HEK293 (cell line): ENCODE results near the gene GJC2.

Source experiments
- GLI2 ChIP-seq: fragments of 450-650 bp; formaldehyde crosslinking; IDR thresholded peaks from 2 replicates; pipeline ENCODE4; 2017; ENCODE audit warnings: missing biosample characterization, missing genetic modification characterization, low read depth, borderline replicate concordance
- GLIS1 ChIP-seq: fragments of 450-650 bp; formaldehyde crosslinking; IDR thresholded peaks from 2 replicates; pipeline ENCODE4 v1.5.1; 2016; ENCODE audit warnings: missing biosample characterization, missing genetic modification characterization
- GLIS2 ChIP-seq: fragments of 450-650 bp; formaldehyde crosslinking; IDR thresholded peaks from 2 replicates; pipeline ENCODE4 v1.5.1; 2016; ENCODE audit warnings: missing biosample characterization, missing genetic modification characterization
- SP2 ChIP-seq: fragments of 450-650 bp; formaldehyde crosslinking; IDR thresholded peaks from 2 replicates; pipeline ENCODE4 v1.5.1; 2016; ENCODE audit warnings: missing biosample characterization, missing genetic modification characterization
- YY1 ChIP-seq: fragments of 450-650 bp; formaldehyde crosslinking; IDR thresholded peaks from 2 replicates; pipeline ENCODE4 v1.5.1; 2018; ENCODE audit warnings: missing biosample characterization, missing genetic modification characterization
- ZFP69B ChIP-seq: fragments of 450-650 bp; formaldehyde crosslinking; IDR thresholded peaks from 2 replicates; pipeline ENCODE4 v1.5.1; 2016; ENCODE audit warnings: missing biosample characterization, missing genetic modification characterization
- ZNF10 ChIP-seq: fragments of 450-650 bp; formaldehyde crosslinking; IDR thresholded peaks from 2 replicates; pipeline ENCODE4 v1.5.1; 2017; ENCODE audit warnings: missing biosample characterization, missing genetic modification characterization
- ZNF223 ChIP-seq: fragments of 450-650 bp; formaldehyde crosslinking; IDR thresholded peaks from 2 replicates; pipeline ENCODE4 v1.5.1; 2016; ENCODE audit warnings: missing biosample characterization, missing genetic modification characterization
- ZNF292 ChIP-seq: fragments of 450-650 bp; formaldehyde crosslinking; IDR thresholded peaks from 2 replicates; pipeline ENCODE4 v1.5.1; 2016; ENCODE audit warnings: low read depth, missing biosample characterization, missing genetic modification characterization, borderline replicate concordance
- ZNF354C ChIP-seq: fragments of 450-650 bp; formaldehyde crosslinking; IDR thresholded peaks from 2 replicates; pipeline ENCODE4 v1.5.1; 2016; ENCODE audit warnings: missing biosample characterization, missing genetic modification characterization, low read depth, borderline replicate concordance
- ZNF366 ChIP-seq: fragments of 450-650 bp; formaldehyde crosslinking; conservative IDR thresholded peaks from 2 replicates; pipeline ENCODE4 v1.5.1; 2016; ENCODE audit warnings: missing biosample characterization, missing genetic modification characterization
- ZNF48 ChIP-seq: fragments of 450-650 bp; formaldehyde crosslinking; IDR thresholded peaks from 2 replicates; pipeline ENCODE4 v1.5.1; 2016; ENCODE audit warnings: missing biosample characterization, missing genetic modification characterization
- ZNF600 ChIP-seq: fragments of 450-650 bp; formaldehyde crosslinking; IDR thresholded peaks from 2 replicates; pipeline ENCODE4 v1.5.1; 2016; ENCODE audit warnings: missing biosample characterization, missing genetic modification characterization
- ZNF624 ChIP-seq: fragments of 450-650 bp; formaldehyde crosslinking; IDR thresholded peaks from 2 replicates; pipeline ENCODE4 v1.5.1; 2017; ENCODE audit warnings: missing biosample characterization, missing genetic modification characterization
- ZNF654 ChIP-seq: fragments of 450-650 bp; formaldehyde crosslinking; IDR thresholded peaks from 2 replicates; pipeline ENCODE4 v1.5.1; 2016; ENCODE audit warnings: low read depth, missing biosample characterization, missing genetic modification characterization
- ZNF776 ChIP-seq: fragments of 450-650 bp; formaldehyde crosslinking; IDR thresholded peaks from 2 replicates; pipeline ENCODE4 v1.5.0; 2017; ENCODE audit warnings: missing biosample characterization, missing genetic modification characterization, borderline replicate concordance
- ZNF843 ChIP-seq: fragments of 450-650 bp; formaldehyde crosslinking; IDR thresholded peaks from 2 replicates; pipeline ENCODE4 v1.5.1; 2016; ENCODE audit warnings: missing biosample characterization, missing genetic modification characterization
- ZSCAN16 ChIP-seq: fragments of 450-650 bp; formaldehyde crosslinking; IDR thresholded peaks from 2 replicates; pipeline ENCODE4 v1.5.1; 2016; ENCODE audit warnings: missing biosample characterization, missing genetic modification characterization
- ZSCAN30 ChIP-seq: fragments of 450-650 bp; IDR thresholded peaks from 2 replicates; pipeline ENCODE4 v1.5.1; 2018; ENCODE audit warnings: missing biosample characterization, mild to moderate bottlenecking, missing genetic modification characterization, moderate library complexity
- TF ChIP-seq, protein P1 (sequence below): fragments of 450-650 bp; IDR thresholded peaks from 2 replicates; pipeline ENCODE4 v1.5.1; 2018; ENCODE audit warnings: missing biosample characterization, missing genetic modification characterization
- TF ChIP-seq, protein P2 (sequence below): fragments of 450-650 bp; formaldehyde crosslinking; IDR thresholded peaks from 2 replicates; pipeline ENCODE4 v1.5.1; 2016; ENCODE audit warnings: missing biosample characterization, missing genetic modification characterization
- TF ChIP-seq, protein P3 (sequence below): fragments of 450-650 bp; formaldehyde crosslinking; IDR thresholded peaks from 2 replicates; pipeline ENCODE4 v1.5.1; 2016; ENCODE audit warnings: missing biosample characterization, missing genetic modification characterization
- TF ChIP-seq, protein P4 (sequence below): fragments of 450-650 bp; formaldehyde crosslinking; IDR thresholded peaks from 2 replicates; pipeline ENCODE4 v1.5.1; 2016; ENCODE audit warnings: missing biosample characterization, missing genetic modification characterization
- TF ChIP-seq, protein P5 (sequence below): fragments of 450-650 bp; formaldehyde crosslinking; IDR thresholded peaks from 2 replicates; pipeline ENCODE4 v1.5.1; 2016; ENCODE audit warnings: missing biosample characterization, missing genetic modification characterization, borderline replicate concordance
- TF ChIP-seq, protein P6 (sequence below): fragments of 450-650 bp; formaldehyde crosslinking; IDR thresholded peaks from 2 replicates; pipeline ENCODE4 v1.5.1; 2016; ENCODE audit warnings: missing biosample characterization, missing genetic modification characterization, borderline replicate concordance

Gene GJC2

DNA sequence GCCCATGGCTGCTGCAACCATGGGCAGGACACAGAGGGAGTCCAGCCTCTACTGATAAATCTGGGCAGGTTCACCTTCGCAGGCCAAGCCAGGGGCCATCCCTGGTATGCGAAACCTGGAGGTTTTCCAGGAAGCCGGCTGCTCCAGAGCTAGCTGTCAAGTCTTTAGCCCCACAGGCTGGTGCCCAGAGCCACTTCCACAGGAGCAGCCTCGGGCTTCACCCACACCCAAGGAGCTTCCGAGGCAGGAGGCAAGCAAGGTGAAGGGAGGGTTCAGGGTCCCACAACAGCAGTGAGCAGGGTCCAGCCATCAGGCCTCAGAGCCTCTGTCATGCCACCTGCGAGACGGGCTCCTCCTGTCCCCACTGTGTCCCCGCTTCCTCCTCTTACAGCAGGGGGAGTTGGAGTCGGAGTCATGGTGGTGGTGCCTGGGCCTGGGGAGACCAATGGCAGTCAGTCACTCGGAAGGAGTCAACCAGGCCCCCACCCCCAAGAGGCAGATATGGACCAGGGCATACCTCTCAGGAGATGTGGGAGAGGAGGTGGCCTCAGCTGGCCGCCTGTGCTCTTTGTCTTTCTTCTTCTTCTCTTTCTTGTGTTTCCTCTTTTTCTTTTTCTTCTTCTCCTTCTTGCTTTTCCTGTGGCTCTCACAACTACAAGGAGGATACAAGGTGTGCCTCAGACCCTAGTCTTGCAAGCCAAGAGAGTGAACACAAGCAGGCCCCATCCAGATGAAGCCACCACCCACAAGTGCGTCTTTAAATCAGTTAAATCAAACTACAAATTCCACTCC lies 48.7 kb upstream of the GJC2 start (continued):
- TF ChIP-seq, protein P1, sequence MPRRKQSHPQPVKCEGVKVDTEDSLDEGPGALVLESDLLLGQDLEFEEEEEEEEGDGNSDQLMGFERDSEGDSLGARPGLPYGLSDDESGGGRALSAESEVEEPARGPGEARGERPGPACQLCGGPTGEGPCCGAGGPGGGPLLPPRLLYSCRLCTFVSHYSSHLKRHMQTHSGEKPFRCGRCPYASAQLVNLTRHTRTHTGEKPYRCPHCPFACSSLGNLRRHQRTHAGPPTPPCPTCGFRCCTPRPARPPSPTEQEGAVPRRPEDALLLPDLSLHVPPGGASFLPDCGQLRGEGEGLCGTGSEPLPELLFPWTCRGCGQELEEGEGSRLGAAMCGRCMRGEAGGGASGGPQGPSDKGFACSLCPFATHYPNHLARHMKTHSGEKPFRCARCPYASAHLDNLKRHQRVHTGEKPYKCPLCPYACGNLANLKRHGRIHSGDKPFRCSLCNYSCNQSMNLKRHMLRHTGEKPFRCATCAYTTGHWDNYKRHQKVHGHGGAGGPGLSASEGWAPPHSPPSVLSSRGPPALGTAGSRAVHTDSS (tag by site-specific recombination), result no peak
- TF ChIP-seq ZFP69B (tag by site-specific recombination), result no peak
- TF ChIP-seq, protein P2, sequence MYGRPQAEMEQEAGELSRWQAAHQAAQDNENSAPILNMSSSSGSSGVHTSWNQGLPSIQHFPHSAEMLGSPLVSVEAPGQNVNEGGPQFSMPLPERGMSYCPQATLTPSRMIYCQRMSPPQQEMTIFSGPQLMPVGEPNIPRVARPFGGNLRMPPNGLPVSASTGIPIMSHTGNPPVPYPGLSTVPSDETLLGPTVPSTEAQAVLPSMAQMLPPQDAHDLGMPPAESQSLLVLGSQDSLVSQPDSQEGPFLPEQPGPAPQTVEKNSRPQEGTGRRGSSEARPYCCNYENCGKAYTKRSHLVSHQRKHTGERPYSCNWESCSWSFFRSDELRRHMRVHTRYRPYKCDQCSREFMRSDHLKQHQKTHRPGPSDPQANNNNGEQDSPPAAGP (tag by site-specific recombination), result 0 out of 2 replicates have a peak, but pooled peaks have one; percentile 9
- no peak for TF ChIP-seq ZNF48 (tag by site-specific recombination)
- TF ChIP-seq, protein P3, sequence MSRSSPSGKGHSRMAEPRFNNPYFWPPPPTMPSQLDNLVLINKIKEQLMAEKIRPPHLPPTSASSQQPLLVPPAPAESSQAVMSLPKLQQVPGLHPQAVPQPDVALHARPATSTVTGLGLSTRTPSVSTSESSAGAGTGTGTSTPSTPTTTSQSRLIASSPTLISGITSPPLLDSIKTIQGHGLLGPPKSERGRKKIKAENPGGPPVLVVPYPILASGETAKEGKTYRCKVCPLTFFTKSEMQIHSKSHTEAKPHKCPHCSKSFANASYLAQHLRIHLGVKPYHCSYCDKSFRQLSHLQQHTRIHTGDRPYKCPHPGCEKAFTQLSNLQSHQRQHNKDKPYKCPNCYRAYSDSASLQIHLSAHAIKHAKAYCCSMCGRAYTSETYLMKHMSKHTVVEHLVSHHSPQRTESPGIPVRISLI (tag by site-specific recombination), result no peak
- TF ChIP-seq GLI2 (tag by site-specific recombination), result no peak
- TF ChIP-seq, protein P4, sequence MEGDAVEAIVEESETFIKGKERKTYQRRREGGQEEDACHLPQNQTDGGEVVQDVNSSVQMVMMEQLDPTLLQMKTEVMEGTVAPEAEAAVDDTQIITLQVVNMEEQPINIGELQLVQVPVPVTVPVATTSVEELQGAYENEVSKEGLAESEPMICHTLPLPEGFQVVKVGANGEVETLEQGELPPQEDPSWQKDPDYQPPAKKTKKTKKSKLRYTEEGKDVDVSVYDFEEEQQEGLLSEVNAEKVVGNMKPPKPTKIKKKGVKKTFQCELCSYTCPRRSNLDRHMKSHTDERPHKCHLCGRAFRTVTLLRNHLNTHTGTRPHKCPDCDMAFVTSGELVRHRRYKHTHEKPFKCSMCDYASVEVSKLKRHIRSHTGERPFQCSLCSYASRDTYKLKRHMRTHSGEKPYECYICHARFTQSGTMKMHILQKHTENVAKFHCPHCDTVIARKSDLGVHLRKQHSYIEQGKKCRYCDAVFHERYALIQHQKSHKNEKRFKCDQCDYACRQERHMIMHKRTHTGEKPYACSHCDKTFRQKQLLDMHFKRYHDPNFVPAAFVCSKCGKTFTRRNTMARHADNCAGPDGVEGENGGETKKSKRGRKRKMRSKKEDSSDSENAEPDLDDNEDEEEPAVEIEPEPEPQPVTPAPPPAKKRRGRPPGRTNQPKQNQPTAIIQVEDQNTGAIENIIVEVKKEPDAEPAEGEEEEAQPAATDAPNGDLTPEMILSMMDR (tag by site-specific recombination), result no peak
- peak; percentile 14; the same call in 1 of the 2 replicates for TF ChIP-seq GLIS1 (tag by site-specific recombination)
- no peak for TF ChIP-seq ZNF776 (tag by site-specific recombination)
- no peak for TF ChIP-seq ZNF624 (tag by site-specific recombination)
- TF ChIP-seq ZNF10 (tag by site-specific recombination), result 0 out of 2 replicates have a peak, but pooled peaks have one; percentile 60
- peak; percentile 8; the same call in 1 of the 2 replicates for TF ChIP-seq GLIS2 (tag by site-specific recombination)
- peak; percentile 3; the same call in 1 of the 2 replicates for TF ChIP-seq ZNF292 (tag by site-specific recombination)
- TF ChIP-seq ZNF223 (tag by site-specific recombination), result no peak
- no peak for TF ChIP-seq SP2 (tag by site-specific recombination)
- TF ChIP-seq ZSCAN16 (tag by site-specific recombination), result no peak
- TF ChIP-seq, protein P5, sequence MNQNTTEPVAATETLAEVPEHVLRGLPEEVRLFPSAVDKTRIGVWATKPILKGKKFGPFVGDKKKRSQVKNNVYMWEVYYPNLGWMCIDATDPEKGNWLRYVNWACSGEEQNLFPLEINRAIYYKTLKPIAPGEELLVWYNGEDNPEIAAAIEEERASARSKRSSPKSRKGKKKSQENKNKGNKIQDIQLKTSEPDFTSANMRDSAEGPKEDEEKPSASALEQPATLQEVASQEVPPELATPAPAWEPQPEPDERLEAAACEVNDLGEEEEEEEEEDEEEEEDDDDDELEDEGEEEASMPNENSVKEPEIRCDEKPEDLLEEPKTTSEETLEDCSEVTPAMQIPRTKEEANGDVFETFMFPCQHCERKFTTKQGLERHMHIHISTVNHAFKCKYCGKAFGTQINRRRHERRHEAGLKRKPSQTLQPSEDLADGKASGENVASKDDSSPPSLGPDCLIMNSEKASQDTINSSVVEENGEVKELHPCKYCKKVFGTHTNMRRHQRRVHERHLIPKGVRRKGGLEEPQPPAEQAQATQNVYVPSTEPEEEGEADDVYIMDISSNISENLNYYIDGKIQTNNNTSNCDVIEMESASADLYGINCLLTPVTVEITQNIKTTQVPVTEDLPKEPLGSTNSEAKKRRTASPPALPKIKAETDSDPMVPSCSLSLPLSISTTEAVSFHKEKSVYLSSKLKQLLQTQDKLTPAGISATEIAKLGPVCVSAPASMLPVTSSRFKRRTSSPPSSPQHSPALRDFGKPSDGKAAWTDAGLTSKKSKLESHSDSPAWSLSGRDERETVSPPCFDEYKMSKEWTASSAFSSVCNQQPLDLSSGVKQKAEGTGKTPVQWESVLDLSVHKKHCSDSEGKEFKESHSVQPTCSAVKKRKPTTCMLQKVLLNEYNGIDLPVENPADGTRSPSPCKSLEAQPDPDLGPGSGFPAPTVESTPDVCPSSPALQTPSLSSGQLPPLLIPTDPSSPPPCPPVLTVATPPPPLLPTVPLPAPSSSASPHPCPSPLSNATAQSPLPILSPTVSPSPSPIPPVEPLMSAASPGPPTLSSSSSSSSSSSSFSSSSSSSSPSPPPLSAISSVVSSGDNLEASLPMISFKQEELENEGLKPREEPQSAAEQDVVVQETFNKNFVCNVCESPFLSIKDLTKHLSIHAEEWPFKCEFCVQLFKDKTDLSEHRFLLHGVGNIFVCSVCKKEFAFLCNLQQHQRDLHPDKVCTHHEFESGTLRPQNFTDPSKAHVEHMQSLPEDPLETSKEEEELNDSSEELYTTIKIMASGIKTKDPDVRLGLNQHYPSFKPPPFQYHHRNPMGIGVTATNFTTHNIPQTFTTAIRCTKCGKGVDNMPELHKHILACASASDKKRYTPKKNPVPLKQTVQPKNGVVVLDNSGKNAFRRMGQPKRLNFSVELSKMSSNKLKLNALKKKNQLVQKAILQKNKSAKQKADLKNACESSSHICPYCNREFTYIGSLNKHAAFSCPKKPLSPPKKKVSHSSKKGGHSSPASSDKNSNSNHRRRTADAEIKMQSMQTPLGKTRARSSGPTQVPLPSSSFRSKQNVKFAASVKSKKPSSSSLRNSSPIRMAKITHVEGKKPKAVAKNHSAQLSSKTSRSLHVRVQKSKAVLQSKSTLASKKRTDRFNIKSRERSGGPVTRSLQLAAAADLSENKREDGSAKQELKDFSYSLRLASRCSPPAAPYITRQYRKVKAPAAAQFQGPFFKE (tag by site-specific recombination), result no peak
- no peak for TF ChIP-seq YY1 (tag by site-specific recombination)
- no peak for TF ChIP-seq ZNF354C (tag by site-specific recombination)
- TF ChIP-seq, protein P6, sequence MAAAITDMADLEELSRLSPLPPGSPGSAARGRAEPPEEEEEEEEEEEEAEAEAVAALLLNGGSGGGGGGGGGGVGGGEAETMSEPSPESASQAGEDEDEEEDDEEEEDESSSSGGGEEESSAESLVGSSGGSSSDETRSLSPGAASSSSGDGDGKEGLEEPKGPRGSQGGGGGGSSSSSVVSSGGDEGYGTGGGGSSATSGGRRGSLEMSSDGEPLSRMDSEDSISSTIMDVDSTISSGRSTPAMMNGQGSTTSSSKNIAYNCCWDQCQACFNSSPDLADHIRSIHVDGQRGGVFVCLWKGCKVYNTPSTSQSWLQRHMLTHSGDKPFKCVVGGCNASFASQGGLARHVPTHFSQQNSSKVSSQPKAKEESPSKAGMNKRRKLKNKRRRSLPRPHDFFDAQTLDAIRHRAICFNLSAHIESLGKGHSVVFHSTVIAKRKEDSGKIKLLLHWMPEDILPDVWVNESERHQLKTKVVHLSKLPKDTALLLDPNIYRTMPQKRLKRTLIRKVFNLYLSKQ (tag by site-specific recombination), result no peak
- TF ChIP-seq ZSCAN30 (tag by site-specific recombination), result no peak
- peak; percentile 76 for TF ChIP-seq ZNF366
- TF ChIP-seq ZNF843 (tag by site-specific recombination), result no peak
- TF ChIP-seq ZNF654 (tag by site-specific recombination), result no peak
- peak; percentile 72 for TF ChIP-seq ZNF600
